HG03460 (cell line): ENCODE measurements around the gene TRIM17.
"Not testable (repeated sequence)": the region's sequence is repeated elsewhere in the genome, so short reads cannot be mapped to it uniquely, and the experiment has no call there.

Experiments used
- ATAC-seq: cut with Tn5 transposase; IDR thresholded peaks from one replicate; pipeline ENCODE4 v1.9.1; 2021; ENCODE audit not compliant: unreplicated experiment

The TRIM17 gene

GRCh38 chr1:228448372-228448771 is 31.7 kb upstream of the TRIM17 start:
- no peak for ATAC-seq

GRCh38 chr1:228446852-228447251 is 30.2 kb upstream of the TRIM17 start:
- ATAC-seq: no peak

- peak; percentile 54 for ATAC-seq
Observed at GRCh38 chr1:228445843-228446650, 29.4 kb upstream of the TRIM17 start.

GRCh38 chr1:228445490-228445842 is 28.8 kb upstream of the TRIM17 start:
- ATAC-seq: no peak

GRCh38 chr1:228443395-228443794 is 26.7 kb upstream of the TRIM17 start:
- ATAC-seq: no peak

- no peak for ATAC-seq
Observed at GRCh38 chr1:228440761-228441500, 24.3 kb upstream of the TRIM17 start.

GRCh38 chr1:228438266-228438665 is 21.6 kb upstream of the TRIM17 start:
- no peak for ATAC-seq

GRCh38 chr1:228437424-228437962 is 20.8 kb upstream of the TRIM17 start:
- ATAC-seq: no peak

GRCh38 chr1:228434689-228435088 is 18.0 kb upstream of the TRIM17 start:
- ATAC-seq: no peak

- not testable (repeated sequence) for ATAC-seq
Observed at GRCh38 chr1:228433337-228434053, 16.8 kb upstream of the TRIM17 start.

- ATAC-seq: no peak
Observed at GRCh38 chr1:228430243-228430642, 13.6 kb upstream of the TRIM17 start.

GRCh38 chr1:228429698-228430097 is 13.0 kb upstream of the TRIM17 start:
- no peak for ATAC-seq

- ATAC-seq: no peak
Observed at GRCh38 chr1:228429007-228429406, 12.3 kb upstream of the TRIM17 start.

- ATAC-seq: no peak
Observed at GRCh38 chr1:228428412-228428811, 11.8 kb upstream of the TRIM17 start.

GRCh38 chr1:228426518-228427175 is 10.0 kb upstream of the TRIM17 start:
- no peak for ATAC-seq

GRCh38 chr1:228424685-228425660 is 8.3 kb upstream of the TRIM17 start:
- no peak for ATAC-seq

GRCh38 chr1:228423404-228424053 is 6.9 kb upstream of the TRIM17 start:
- no peak for ATAC-seq

GRCh38 chr1:228420968-228421826 is 4.5 kb upstream of the TRIM17 start:
- no peak for ATAC-seq
